ENCODE results near the gene SLC34A3.

The SLC34A3 gene

GRCh38 chr9:137230705-137231371 is at the start of gene SLC34A3:
Gene SLC34A3 (plus strand): TSS chr9:137230901. CDS start chr9:137231703, 802 bp downstream.
- Histone ChIP-seq H3K4me3 (ENCODE audit: low read length) (no peak within 1 kb of the TSS), H3K36me3 (ENCODE audit: control insufficient read depth, insufficient read depth, low read length) (no peaks in the 10 kb centered on the region), H3K27me3 (ENCODE audit: control insufficient read depth, insufficient read depth, low read length) (peaks cover 55% of the 10 kb centered on the region), H3K9me3 (ENCODE audit: control insufficient read depth, low read length) (no peaks in the 10 kb centered on the region), H3K4me1 (ENCODE audit: control insufficient read depth, insufficient read depth, low read length) (peaks cover 35% of the 10 kb centered on the region), H3K9ac (ENCODE audit: low read length) (no peak within 1 kb of the TSS)

- no peak overlapping the region for H3K9ac ChIP-seq (ENCODE audit: low read length)
- no peak overlapping the region for H3K4me3 ChIP-seq (ENCODE audit: low read length)
- H3K36me3 ChIP-seq (ENCODE audit: control insufficient read depth, insufficient read depth, low read length) = peaks cover 11% of the 10 kb centered on the region
- peaks cover 9% of the 10 kb centered on the region for H3K4me1 ChIP-seq (ENCODE audit: control insufficient read depth, insufficient read depth, low read length)
- no peaks in the 10 kb centered on the region for H3K27me3 ChIP-seq (ENCODE audit: control insufficient read depth, insufficient read depth, low read length)
- H3K9me3 ChIP-seq (ENCODE audit: control insufficient read depth, low read length) = no peaks in the 10 kb centered on the region
These were observed 49.0 kb upstream of the SLC34A3 start for GRCh38 chr9:137181680-137182079.

GRCh38 chr9:137182836-137183235 is 47.9 kb upstream of the SLC34A3 start:
- peaks cover 11% of the 10 kb centered on the region for H3K36me3 ChIP-seq (ENCODE audit: control insufficient read depth, insufficient read depth, low read length)
- no peak overlapping the region for H3K4me3 ChIP-seq (ENCODE audit: low read length)
- no peaks in the 10 kb centered on the region for H3K9me3 ChIP-seq (ENCODE audit: control insufficient read depth, low read length)
- H3K9ac ChIP-seq (ENCODE audit: low read length) = no peak overlapping the region
- no peaks in the 10 kb centered on the region for H3K27me3 ChIP-seq (ENCODE audit: control insufficient read depth, insufficient read depth, low read length)
- peaks cover 14% of the 10 kb centered on the region for H3K4me1 ChIP-seq (ENCODE audit: control insufficient read depth, insufficient read depth, low read length)

GRCh38 chr9:137183980-137184595 is 46.6 kb upstream of the SLC34A3 start:
- Histone ChIP-seq H3K36me3 (ENCODE audit: control insufficient read depth, insufficient read depth, low read length) (peaks cover 11% of the 10 kb centered on the region), H3K4me1 (ENCODE audit: control insufficient read depth, insufficient read depth, low read length) (peaks cover 16% of the 10 kb centered on the region), H3K9ac (ENCODE audit: low read length) (no peak overlapping the region), H3K9me3 (ENCODE audit: control insufficient read depth, low read length) (no peaks in the 10 kb centered on the region), H3K27me3 (ENCODE audit: control insufficient read depth, insufficient read depth, low read length) (no peaks in the 10 kb centered on the region), H3K4me3 (ENCODE audit: low read length) (no peak overlapping the region)

- peaks cover 11% of the 10 kb centered on the region for H3K36me3 ChIP-seq (ENCODE audit: control insufficient read depth, insufficient read depth, low read length)
- no peak overlapping the region for H3K4me3 ChIP-seq (ENCODE audit: low read length)
- no peak overlapping the region for H3K9ac ChIP-seq (ENCODE audit: low read length)
- H3K4me1 ChIP-seq (ENCODE audit: control insufficient read depth, insufficient read depth, low read length) = peaks cover 25% of the 10 kb centered on the region
- no peaks in the 10 kb centered on the region for H3K9me3 ChIP-seq (ENCODE audit: control insufficient read depth, low read length)
- H3K27me3 ChIP-seq (ENCODE audit: control insufficient read depth, insufficient read depth, low read length) = no peaks in the 10 kb centered on the region
These were observed 45.6 kb upstream of the SLC34A3 start for GRCh38 chr9:137184881-137185660.

GRCh38 chr9:137185921-137186320 is 44.8 kb upstream of the SLC34A3 start:
- H3K4me3 ChIP-seq (ENCODE audit: low read length) = no peak overlapping the region
- H3K27me3 ChIP-seq (ENCODE audit: control insufficient read depth, insufficient read depth, low read length) = no peaks in the 10 kb centered on the region
- peaks cover 11% of the 10 kb centered on the region for H3K36me3 ChIP-seq (ENCODE audit: control insufficient read depth, insufficient read depth, low read length)
- peaks cover 32% of the 10 kb centered on the region for H3K4me1 ChIP-seq (ENCODE audit: control insufficient read depth, insufficient read depth, low read length)
- no peaks in the 10 kb centered on the region for H3K9me3 ChIP-seq (ENCODE audit: control insufficient read depth, low read length)
- H3K9ac ChIP-seq (ENCODE audit: low read length) = no peak overlapping the region

- Histone ChIP-seq H3K4me3 (ENCODE audit: low read length) (no peak overlapping the region), H3K4me1 (ENCODE audit: control insufficient read depth, insufficient read depth, low read length) (peaks cover 32% of the 10 kb centered on the region), H3K27me3 (ENCODE audit: control insufficient read depth, insufficient read depth, low read length) (no peaks in the 10 kb centered on the region), H3K36me3 (ENCODE audit: control insufficient read depth, insufficient read depth, low read length) (peaks cover 11% of the 10 kb centered on the region), H3K9ac (ENCODE audit: low read length) (no peak overlapping the region), H3K9me3 (ENCODE audit: control insufficient read depth, low read length) (no peaks in the 10 kb centered on the region)
These were observed 44.3 kb upstream of the SLC34A3 start for GRCh38 chr9:137186385-137186784.

GRCh38 chr9:137187386-137187785 is 43.3 kb upstream of the SLC34A3 start:
- no peaks in the 10 kb centered on the region for H3K9me3 ChIP-seq (ENCODE audit: control insufficient read depth, low read length)
- H3K9ac ChIP-seq (ENCODE audit: low read length) = peak overlapping the region; percentile 89
- no peaks in the 10 kb centered on the region for H3K27me3 ChIP-seq (ENCODE audit: control insufficient read depth, insufficient read depth, low read length)
- peaks cover 11% of the 10 kb centered on the region for H3K36me3 ChIP-seq (ENCODE audit: control insufficient read depth, insufficient read depth, low read length)
- peaks cover 32% of the 10 kb centered on the region for H3K4me1 ChIP-seq (ENCODE audit: control insufficient read depth, insufficient read depth, low read length)
- H3K4me3 ChIP-seq (ENCODE audit: low read length) = peak overlapping the region; percentile 91

GRCh38 chr9:137188086-137188489 is 42.6 kb upstream of the SLC34A3 start:
- H3K4me1 ChIP-seq (ENCODE audit: control insufficient read depth, insufficient read depth, low read length) = peaks cover 32% of the 10 kb centered on the region

GRCh38 chr9:137188490-137189296 is 42.0 kb upstream of the SLC34A3 start, which contains the start of the genes ANAPC2 and SSNA1:
Gene ANAPC2 (minus strand): TSS chr9:137188560. CDS start chr9:137188532, 28 bp downstream.
Gene SSNA1 (plus strand): TSS chr9:137188676. CDS start chr9:137188727, 51 bp downstream.
- Histone ChIP-seq H3K9me3 (ENCODE audit: control insufficient read depth, low read length) (no peaks in the 10 kb centered on the region), H3K4me1 (ENCODE audit: control insufficient read depth, insufficient read depth, low read length) (peaks cover 32% of the 10 kb centered on the region), H3K9ac (ENCODE audit: low read length) (peak within 1 kb of the TSS; percentile 89), H3K36me3 (ENCODE audit: control insufficient read depth, insufficient read depth, low read length) (no peaks in the 10 kb centered on the region), H3K27me3 (ENCODE audit: control insufficient read depth, insufficient read depth, low read length) (no peaks in the 10 kb centered on the region), H3K4me3 (ENCODE audit: low read length) (peak within 1 kb of the TSS; percentile 91)

More at GRCh38 chr9:137188086-137188489, 42.6 kb upstream of the SLC34A3 start:
- Histone ChIP-seq H3K4me3 (ENCODE audit: low read length) (peak overlapping the region; percentile 91), H3K27me3 (ENCODE audit: control insufficient read depth, insufficient read depth, low read length) (no peaks in the 10 kb centered on the region), H3K36me3 (ENCODE audit: control insufficient read depth, insufficient read depth, low read length) (peaks cover 5% of the 10 kb centered on the region), H3K9ac (ENCODE audit: low read length) (peak overlapping the region; percentile 89), H3K9me3 (ENCODE audit: control insufficient read depth, low read length) (no peaks in the 10 kb centered on the region)

Data from mucosa of stomach (tissue), 1 donor.